GM10248 (cell line): ENCODE measurements around the gene ARFGEF3.

ENCODE experiments used
- CTCF ChIA-PET: fragments of 300-600 bp; sonication (Branson Sonifier 250); formaldehyde crosslinking; extraction: SDS; loops from one replicate; lab custom pipeline; 2021; ENCODE audit warnings: antibody characterized with exemption; lab: Yijun Ruan, JAX
- POLR2A ChIA-PET: fragments of 350-650 bp; sonication (Branson Sonifier 250); formaldehyde crosslinking; extraction: SDS; loops from one replicate; lab custom pipeline; 2020; ENCODE audit warnings: antibody characterized with exemption; lab: Yijun Ruan, JAX
- DNase-seq: peaks from one replicate; pipeline ENCODE4 v3.0.0; 2012; ENCODE audit errors: extremely low spot score
- TF ChIP-seq, protein P1 (sequence below): IDR thresholded peaks from 2 replicates; pipeline ENCODE4 v1.5.1; 2012; ENCODE audit warnings: mild to moderate bottlenecking, low read depth; ENCODE audit errors: extremely low read depth, missing control alignments, control extremely low read depth

Gene ARFGEF3

DNA sequence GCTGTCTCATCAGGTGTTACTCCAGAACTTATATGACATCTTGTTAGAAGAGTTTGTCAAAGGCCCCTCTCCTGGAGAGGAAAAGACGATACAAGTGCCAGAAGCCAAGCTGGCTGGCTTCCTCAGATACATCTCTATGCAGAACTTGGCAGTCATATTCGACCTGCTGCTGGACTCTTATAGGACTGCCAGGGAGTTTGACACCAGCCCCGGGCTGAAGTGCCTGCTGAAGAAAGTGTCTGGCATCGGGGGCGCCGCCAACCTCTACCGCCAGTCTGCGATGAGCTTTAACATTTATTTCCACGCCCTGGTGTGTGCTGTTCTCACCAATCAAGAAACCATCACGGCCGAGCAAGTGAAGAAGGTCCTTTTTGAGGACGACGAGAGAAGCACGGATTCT is 172.3 kb downstream of the ARFGEF3 start:
- TF ChIP-seq, protein P1, sequence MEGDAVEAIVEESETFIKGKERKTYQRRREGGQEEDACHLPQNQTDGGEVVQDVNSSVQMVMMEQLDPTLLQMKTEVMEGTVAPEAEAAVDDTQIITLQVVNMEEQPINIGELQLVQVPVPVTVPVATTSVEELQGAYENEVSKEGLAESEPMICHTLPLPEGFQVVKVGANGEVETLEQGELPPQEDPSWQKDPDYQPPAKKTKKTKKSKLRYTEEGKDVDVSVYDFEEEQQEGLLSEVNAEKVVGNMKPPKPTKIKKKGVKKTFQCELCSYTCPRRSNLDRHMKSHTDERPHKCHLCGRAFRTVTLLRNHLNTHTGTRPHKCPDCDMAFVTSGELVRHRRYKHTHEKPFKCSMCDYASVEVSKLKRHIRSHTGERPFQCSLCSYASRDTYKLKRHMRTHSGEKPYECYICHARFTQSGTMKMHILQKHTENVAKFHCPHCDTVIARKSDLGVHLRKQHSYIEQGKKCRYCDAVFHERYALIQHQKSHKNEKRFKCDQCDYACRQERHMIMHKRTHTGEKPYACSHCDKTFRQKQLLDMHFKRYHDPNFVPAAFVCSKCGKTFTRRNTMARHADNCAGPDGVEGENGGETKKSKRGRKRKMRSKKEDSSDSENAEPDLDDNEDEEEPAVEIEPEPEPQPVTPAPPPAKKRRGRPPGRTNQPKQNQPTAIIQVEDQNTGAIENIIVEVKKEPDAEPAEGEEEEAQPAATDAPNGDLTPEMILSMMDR: no peak
- ChIA-PET CTCF (no interaction called here), POLR2A (no interaction called here)

DNA sequence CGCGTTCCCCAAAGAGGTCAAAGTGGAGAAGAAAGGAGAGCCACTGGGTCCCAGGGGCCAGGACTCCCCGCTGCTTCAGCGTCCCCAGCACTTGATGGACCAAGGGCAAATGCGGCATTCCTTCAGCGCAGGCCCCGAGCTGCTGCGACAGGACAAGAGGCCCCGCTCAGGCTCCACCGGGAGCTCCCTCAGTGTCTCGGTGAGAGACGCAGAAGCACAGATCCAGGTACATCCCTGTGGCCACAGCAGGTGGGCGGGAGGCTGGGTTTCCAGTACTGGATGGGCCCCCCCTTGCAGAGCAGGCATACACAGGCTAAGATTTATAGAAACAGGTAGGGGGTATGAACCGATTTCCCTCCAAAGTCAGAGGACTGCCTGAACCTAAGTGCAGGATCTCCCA is 173.2 kb downstream of the ARFGEF3 start:
- ChIA-PET POLR2A (no interaction called here), CTCF (interaction anchor here (0.8 to 1.3 kb wide), 3 partner anchors 11 to 13 kb away, joined by 3 to 5 read pairs (median 4); no protein-coding TSS in a partner anchor)

More for the DNA sequence above, 172.3 kb downstream of the ARFGEF3 start:
- DNase-seq: no peak

DNA sequence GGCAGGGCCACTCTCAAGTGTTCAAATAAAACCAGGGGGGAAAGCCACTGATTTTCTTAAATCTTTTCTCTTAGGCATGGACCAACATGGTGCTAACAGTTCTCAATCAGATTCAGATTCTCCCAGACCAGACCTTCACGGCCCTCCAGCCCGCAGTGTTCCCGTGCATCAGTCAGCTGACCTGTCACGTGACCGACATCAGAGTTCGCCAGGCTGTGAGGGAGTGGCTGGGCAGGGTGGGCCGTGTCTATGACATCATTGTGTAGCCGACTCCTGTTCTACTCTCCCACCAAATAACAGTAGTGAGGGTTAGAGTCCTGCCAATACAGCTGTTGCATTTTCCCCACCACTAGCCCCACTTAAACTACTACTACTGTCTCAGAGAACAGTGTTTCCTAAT is 174.5 kb downstream of the ARFGEF3 start:
- ChIA-PET POLR2A (no interaction called here), CTCF (interaction anchor here (0.6 to 1.3 kb wide), 2 partner anchors 10 to 299 kb away, joined by 4 to 5 read pairs; no protein-coding TSS in a partner anchor)
- TF ChIP-seq, protein P1: no peak
- no peak for DNase-seq

More for the DNA sequence above, 173.2 kb downstream of the ARFGEF3 start:
- DNase-seq: no peak
- TF ChIP-seq, protein P1: no peak

DNA sequence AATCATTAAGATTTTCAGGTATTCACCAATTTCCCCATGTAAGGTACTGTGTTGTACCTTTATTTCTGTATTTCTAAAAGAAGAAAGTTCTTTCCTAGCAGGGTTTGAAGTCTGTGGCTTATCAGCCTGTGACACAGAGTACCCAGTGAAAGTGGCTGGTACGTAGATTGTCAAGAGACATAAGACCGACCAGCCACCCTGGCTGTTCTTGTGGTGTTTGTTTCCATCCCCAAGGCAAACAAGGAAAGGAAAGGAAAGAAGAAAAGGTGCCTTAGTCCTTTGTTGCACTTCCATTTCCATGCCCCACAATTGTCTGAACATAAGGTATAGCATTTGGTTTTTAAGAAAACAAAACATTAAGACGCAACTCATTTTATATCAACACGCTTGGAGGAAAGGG is 175.3 kb downstream of the ARFGEF3 start:
- ChIA-PET POLR2A (no interaction called here), CTCF (no interaction called here)
- TF ChIP-seq, protein P1: no peak
- DNase-seq: no peak

DNA sequence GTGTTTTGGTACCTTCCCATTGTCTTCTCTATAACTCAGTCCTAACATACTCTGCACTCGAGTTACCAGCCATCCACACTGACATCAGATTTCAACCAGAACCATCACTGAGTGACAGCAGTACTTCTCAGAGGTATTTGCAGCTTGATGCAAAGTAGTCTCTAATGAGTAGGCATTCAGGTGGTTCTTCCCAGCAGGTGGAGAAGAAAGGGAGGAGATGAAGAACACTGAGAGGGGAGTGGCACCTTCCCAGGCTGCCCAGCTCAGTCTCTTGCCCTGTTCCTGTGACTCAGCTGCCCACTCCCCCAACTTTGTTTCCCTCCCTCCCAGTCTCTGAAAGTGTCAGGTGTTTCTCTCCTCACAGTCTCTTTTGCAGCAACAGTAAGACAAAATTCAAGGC is 177.3 kb downstream of the ARFGEF3 start:
- TF ChIP-seq, protein P1: no peak
- no peak for DNase-seq
- ChIA-PET CTCF (interaction anchor here (2.0 kb wide), 1 partner anchor 20 kb away, joined by 7 read pairs; no protein-coding TSS in a partner anchor), POLR2A (no interaction called here)

DNA sequence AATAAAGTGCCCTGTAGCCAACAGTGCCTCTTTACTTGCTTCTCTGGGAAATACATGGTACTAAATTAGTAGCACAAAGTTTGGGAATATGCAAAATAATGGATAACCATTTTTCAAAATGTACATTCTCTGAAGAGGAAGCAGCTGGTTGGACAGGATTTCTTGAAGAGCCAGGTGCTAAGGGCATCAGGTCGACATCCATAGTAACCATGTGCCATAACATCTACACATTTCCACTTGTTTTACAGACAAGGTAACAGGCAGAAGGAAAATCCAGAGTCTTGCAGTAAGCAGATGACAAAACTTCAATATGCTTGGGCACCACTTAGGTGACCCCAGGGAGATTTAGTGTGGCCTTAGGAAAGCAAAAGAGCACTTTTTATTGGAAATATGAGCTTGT is 179.4 kb downstream of the ARFGEF3 start:
- ChIA-PET CTCF (no interaction called here), POLR2A (no interaction called here)
- TF ChIP-seq, protein P1: no peak
- DNase-seq: no peak
